ENCODE measurements around the gene COL16A1. TPM values are rescaled to one million over a fixed set of nuclear protein-coding genes. Genes with fewer than 3 reads are reported as not detected.

COL16A1 gene
- total and polyA plus RNA-seq, 4 donors: 0.43 to 3.8 (median 2.3) TPM

GRCh38 chr1:31731049-31731565 is 27.3 kb upstream of the COL16A1 start:
- Histone ChIP-seq H3K27ac (ENCODE audit: low read depth in 1 of 2, low read length in 2 of 2) (no peak overlapping the region), H3K4me3 (ENCODE audit: low read depth in 1 of 3, low read length in 3 of 3) (no peak overlapping the region), H3K9me3 (ENCODE audit: control insufficient read depth in 4 of 4, low read length in 3 of 4) (no peaks in the 10 kb centered on the region), H3K9ac (ENCODE audit: low read depth in 1 of 2, low read length in 2 of 2) (no peak overlapping the region), H3K4me1 (ENCODE audit: control insufficient read depth in 4 of 4, insufficient read depth in 4 of 4, low read length in 3 of 4) (no peaks in the 10 kb centered on the region), H3K36me3 (ENCODE audit: control insufficient read depth in 4 of 4, insufficient read depth in 3 of 4, low read depth in 1 of 4, low read length in 3 of 4) (no peaks in the 10 kb centered on the region), H3K27me3 (ENCODE audit: control insufficient read depth in 4 of 4, insufficient read depth in 4 of 4, low read length in 3 of 4) (no peaks in the 10 kb centered on the region)
- no peak for TF ChIP-seq REST (IDR thresholded peaks at IDR 0.05)
- TF ChIP-seq TAF1 (conservative IDR thresholded peaks at IDR 0.05): no peak
- no peak for TF ChIP-seq GABPA (IDR thresholded peaks at IDR 0.05 in 1 of 2, conservative IDR thresholded peaks at IDR 0.05 in 1 of 2)
- TF ChIP-seq JUND (IDR thresholded peaks at IDR 0.05): no peak
- TF ChIP-seq ATF3 (IDR thresholded peaks at IDR 0.05): no peak
- TF ChIP-seq YY1 (IDR thresholded peaks at IDR 0.05): no peak
- TF ChIP-seq FOXA1 (IDR thresholded peaks at IDR 0.05): no peak
- TF ChIP-seq EGR1 (IDR thresholded peaks at IDR 0.05; ENCODE audit: low read depth in 2 of 2): no peak
- 90% methylated on average over 12 of the region's 12 CpGs for WGBS
- no peak for DNase-seq (ENCODE audit: low spot score)

GRCh38 chr1:31730336-31731048 is 26.7 kb upstream of the COL16A1 start:
- 91% methylated on average over 25 of the region's 25 CpGs for whole genome bisulfite sequencing
- no peaks in the 10 kb centered on the region for H3K9me3 ChIP-seq (ENCODE audit: control insufficient read depth in 4 of 4, low read length in 3 of 4)
- H3K36me3 ChIP-seq (ENCODE audit: control insufficient read depth in 4 of 4, insufficient read depth in 3 of 4, low read depth in 1 of 4, low read length in 3 of 4): no peaks in the 10 kb centered on the region
- H3K27me3 ChIP-seq (ENCODE audit: control insufficient read depth in 4 of 4, insufficient read depth in 4 of 4, low read length in 3 of 4): no peaks in the 10 kb centered on the region
- no peak for DNase-seq (ENCODE audit: low spot score)
- no peak overlapping the region for H3K27ac ChIP-seq (ENCODE audit: low read depth in 1 of 2, low read length in 2 of 2)
- H3K4me3 ChIP-seq (ENCODE audit: low read depth in 1 of 3, low read length in 3 of 3): no peak overlapping the region
- no peak overlapping the region for H3K9ac ChIP-seq (ENCODE audit: low read depth in 1 of 2, low read length in 2 of 2)
- TF ChIP-seq ZBTB33 (IDR thresholded peaks at IDR 0.05) (no peak), JUND (IDR thresholded peaks at IDR 0.05) (no peak), SP1 (IDR thresholded peaks at IDR 0.05) (no peak), RXRA (IDR thresholded peaks at IDR 0.05) (no peak), REST (IDR thresholded peaks at IDR 0.05) (no peak), FOXA2 (IDR thresholded peaks at IDR 0.05) (no peak), HNF4G (IDR thresholded peaks at IDR 0.05) (no peak), HNF4A (conservative IDR thresholded peaks at IDR 0.05) (no peak), MAX (IDR thresholded peaks at IDR 0.05) (no peak), RAD21 (IDR thresholded peaks at IDR 0.05) (no peak), TAF1 (conservative IDR thresholded peaks at IDR 0.05) (no peak), CTCF (IDR thresholded peaks at IDR 0.05; ENCODE audit: low read depth, low read length, missing input control) (no peak), GABPA (IDR thresholded peaks at IDR 0.05 in 1 of 2, conservative IDR thresholded peaks at IDR 0.05 in 1 of 2) (no peak), YY1 (IDR thresholded peaks at IDR 0.05) (no peak), EGR1 (IDR thresholded peaks at IDR 0.05; ENCODE audit: low read depth in 2 of 2) (no peak), NR2F2 (IDR thresholded peaks at IDR 0.05) (no peak)
- no peaks in the 10 kb centered on the region for H3K4me1 ChIP-seq (ENCODE audit: control insufficient read depth in 4 of 4, insufficient read depth in 4 of 4, low read length in 3 of 4)

Data from liver (tissue), 9 donors.